CD14-positive monocyte (primary cell): ENCODE data around the gene GMDS. TPM values are rescaled to one million over a fixed set of nuclear protein-coding genes. Genes with fewer than 3 reads are reported as not detected.

Experiments used
- DNase-seq, 3 donors: peaks; one replicate each; pipeline ENCODE4 v3.0.0-alpha.2; 2011 to 2022
- H2AFZ ChIP-seq: 2 replicates; pipeline ENCODE4 v1.6.0; 2012; ENCODE audit warnings: mild to moderate bottlenecking, low read depth, low read length, inconsistent platforms; ENCODE audit not compliant: insufficient read depth, poor library complexity, severe bottlenecking
- H3K27ac ChIP-seq, 2 donors: 1 replicate in 1 of 2; 2 replicates in 1 of 2; pipeline ENCODE4 v1.5.1; 2012 to 2013; ENCODE audit warnings: low read length in 2 of 2, control low read depth in 1 of 2, inconsistent platforms in 1 of 2, low read depth in 1 of 2, mild to moderate bottlenecking in 1 of 2
- H3K27me3 ChIP-seq, 2 donors: one replicate each; pipeline versions ENCODE4 v1.6.0 to v1.6.1; 2011 to 2013; ENCODE audit warnings: low read length in 2 of 2; ENCODE audit not compliant: control insufficient read depth in 2 of 2, insufficient read depth in 2 of 2
- H3K36me3 ChIP-seq, 2 donors: replicated peaks in 1 of 2; 1 replicate in 1 of 2; 2 replicates in 1 of 2; pipeline versions ENCODE4 v1.5.1 to v1.6.1; 2012 to 2013; ENCODE audit warnings: low read length in 2 of 2, control low read depth in 1 of 2, inconsistent platforms in 1 of 2, mild to moderate bottlenecking in 1 of 2; ENCODE audit not compliant: insufficient read depth in 2 of 2, control insufficient read depth in 1 of 2
- H3K4me1 ChIP-seq, 2 donors: 1 replicate in 1 of 2; 2 replicates in 1 of 2; pipeline versions ENCODE4 v1.5.1 to v1.6.1; 2012 to 2013; ENCODE audit warnings: low read length in 2 of 2, control low read depth in 1 of 2, inconsistent platforms in 1 of 2, mild to moderate bottlenecking in 1 of 2, moderate library complexity in 1 of 2; ENCODE audit not compliant: insufficient read depth in 2 of 2, control insufficient read depth in 1 of 2
- H3K4me2 ChIP-seq: replicated peaks from 2 replicates; pipeline ENCODE3; 2012; ENCODE audit warnings: low read length, moderate library complexity, mild to moderate bottlenecking; ENCODE audit not compliant: poor library complexity, severe bottlenecking; ENCODE audit errors: extremely low read depth
- H3K4me3 ChIP-seq, 3 experiments: fragments of 200-600 bp in 1 of 3; sonication (generic) in 1 of 3; replicated peaks in 1 of 3; 1 replicate in 2 of 3; 2 replicates in 1 of 3; pipeline ENCODE4 v1.5.1; 2011 to 2013; ENCODE audit warnings: low read length in 3 of 3, mild to moderate bottlenecking in 3 of 3, control low read depth in 2 of 3, low read depth in 2 of 3, inconsistent platforms in 1 of 3, moderate library complexity in 1 of 3
- H3K79me2 ChIP-seq: 2 replicates; pipeline ENCODE4 v1.6.0; 2012; ENCODE audit warnings: mild to moderate bottlenecking, control low read depth, inconsistent platforms, low read length, moderate library complexity; ENCODE audit not compliant: insufficient read depth
- H3K9ac ChIP-seq: 2 replicates; pipeline ENCODE4 v1.6.0; 2017; ENCODE audit warnings: low read length, mild to moderate bottlenecking; ENCODE audit not compliant: insufficient read depth, poor library complexity, severe bottlenecking
- H3K9me3 ChIP-seq, 2 donors: replicated peaks in 1 of 2; 1 replicate in 1 of 2; 2 replicates in 1 of 2; pipeline versions ENCODE4 v1.5.1 to v1.6.1; 2012 to 2013; ENCODE audit warnings: low read length in 2 of 2, control low read depth in 1 of 2; ENCODE audit not compliant: control insufficient read depth in 1 of 2, insufficient read depth in 1 of 2
- H4K20me1 ChIP-seq: 2 replicates; pipeline ENCODE4 v1.6.0; 2012; ENCODE audit warnings: mild to moderate bottlenecking, low read length, control low read depth, moderate library complexity; ENCODE audit not compliant: insufficient read depth
- H3K27ac Mint-ChIP-seq, 7 donors: one replicate each; pipeline ENCODE4 v1.8.0; 2020; ENCODE audit warnings: mild to moderate bottlenecking in 7 of 7, mixed read lengths in 7 of 7, moderate library complexity in 6 of 7, inconsistent platforms in 2 of 7
- H3K27me3 Mint-ChIP-seq, 3 donors: one replicate each; pipeline ENCODE4 v1.8.0; 2021 to 2022; ENCODE audit warnings: low read depth in 3 of 3, mild to moderate bottlenecking in 3 of 3, mixed read lengths in 3 of 3, moderate library complexity in 3 of 3, inconsistent platforms in 1 of 3
- H3K36me3 Mint-ChIP-seq, 2 donors: one replicate each; pipeline ENCODE4 v1.8.0; 2020; ENCODE audit warnings: mixed read lengths in 2 of 2, inconsistent platforms in 1 of 2, mild to moderate bottlenecking in 1 of 2
- H3K4me1 Mint-ChIP-seq: one replicate; pipeline ENCODE4 v1.8.0; 2020; ENCODE audit warnings: mild to moderate bottlenecking, mixed read lengths
- H3K4me3 Mint-ChIP-seq, 2 donors: one replicate each; pipeline ENCODE4 v1.8.0; 2020; ENCODE audit warnings: mild to moderate bottlenecking in 2 of 2, mixed read lengths in 2 of 2, moderate library complexity in 1 of 2
- H3K9me3 Mint-ChIP-seq, 7 donors: one replicate each; pipeline ENCODE4 v1.8.0; 2020 to 2022; ENCODE audit warnings: mixed read lengths in 7 of 7, mild to moderate bottlenecking in 6 of 7, moderate library complexity in 6 of 7, inconsistent platforms in 2 of 7
- WGBS: methylation state at CpG from one replicate; pipeline ENCODE4 v1.1.5; 2013; ENCODE audit warnings: missing lambda C conversion rate; ENCODE audit not compliant: insufficient coverage; 5-methylcytosine and 5-hydroxymethylcytosine counted together
- intact Hi-C, 2 donors: fragments of 100-400 bp; cut with micrococcal nuclease; formaldehyde crosslinking; loops; one replicate each; pipeline versions ENCODE4 v1.15.0 to v1.15.1; 2023
- polyA plus RNA-seq, 3 donors: library from polyadenylated mRNA; depleted of rRNA in 1 of 3; unstranded in 2 of 3; stranded (reverse) in 1 of 3; fragments of 300-500 nt in 2 of 3; fragments of >200 nt in 1 of 3; fragmentation: Illumina TruSeq in 2 of 3; gene quantifications; 1 replicate in 2 of 3; 2 replicates in 1 of 3; pipeline ENCODE4 v1.2.3, GENCODE V29; 2012 to 2021
- TF ChIP-seq, protein P1 (sequence below): fragments of 200-600 bp; IDR thresholded peaks from one replicate; pipeline ENCODE4 v1.8.0; 2022; ENCODE audit warnings: antibody characterized with exemption, mild to moderate bottlenecking

Gene GMDS
- polyA plus RNA-seq, 3 donors: 10.5 to 19.9 (median 17.6) TPM

GRCh38 chr6:1862411-1862810 is 383.0 kb downstream of the GMDS start:
- H3K27ac ChIP-seq: no peak overlapping the region
- no peaks in the 10 kb centered on the region for H3K27me3 Mint-ChIP-seq
- no peaks in the 10 kb centered on the region for H3K9me3 ChIP-seq
- H3K4me3 Mint-ChIP-seq: no peak overlapping the region
- H3K27me3 ChIP-seq: no peaks in the 10 kb centered on the region
- no peak overlapping the region for H3K4me3 ChIP-seq
- H3K27ac Mint-ChIP-seq: no peak overlapping the region
- H3K79me2 ChIP-seq: no peaks in the 10 kb centered on the region
- TF ChIP-seq, protein P1, sequence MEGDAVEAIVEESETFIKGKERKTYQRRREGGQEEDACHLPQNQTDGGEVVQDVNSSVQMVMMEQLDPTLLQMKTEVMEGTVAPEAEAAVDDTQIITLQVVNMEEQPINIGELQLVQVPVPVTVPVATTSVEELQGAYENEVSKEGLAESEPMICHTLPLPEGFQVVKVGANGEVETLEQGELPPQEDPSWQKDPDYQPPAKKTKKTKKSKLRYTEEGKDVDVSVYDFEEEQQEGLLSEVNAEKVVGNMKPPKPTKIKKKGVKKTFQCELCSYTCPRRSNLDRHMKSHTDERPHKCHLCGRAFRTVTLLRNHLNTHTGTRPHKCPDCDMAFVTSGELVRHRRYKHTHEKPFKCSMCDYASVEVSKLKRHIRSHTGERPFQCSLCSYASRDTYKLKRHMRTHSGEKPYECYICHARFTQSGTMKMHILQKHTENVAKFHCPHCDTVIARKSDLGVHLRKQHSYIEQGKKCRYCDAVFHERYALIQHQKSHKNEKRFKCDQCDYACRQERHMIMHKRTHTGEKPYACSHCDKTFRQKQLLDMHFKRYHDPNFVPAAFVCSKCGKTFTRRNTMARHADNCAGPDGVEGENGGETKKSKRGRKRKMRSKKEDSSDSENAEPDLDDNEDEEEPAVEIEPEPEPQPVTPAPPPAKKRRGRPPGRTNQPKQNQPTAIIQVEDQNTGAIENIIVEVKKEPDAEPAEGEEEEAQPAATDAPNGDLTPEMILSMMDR: no peak
- H3K9ac ChIP-seq: no peak overlapping the region
- no peaks in the 10 kb centered on the region for H3K9me3 Mint-ChIP-seq
- intact Hi-C loops: no loop called here
- no peaks in the 10 kb centered on the region for H3K4me1 ChIP-seq
- no peak for DNase-seq
- no peaks in the 10 kb centered on the region for H3K4me1 Mint-ChIP-seq
- no peaks in the 10 kb centered on the region for H3K36me3 ChIP-seq
- H2AFZ ChIP-seq: no peak overlapping the region
- no peaks in the 10 kb centered on the region for H4K20me1 ChIP-seq
- WGBS: no CpG with 5 or more reads among the region's 2 CpGs
- no peaks in the 10 kb centered on the region for H3K36me3 Mint-ChIP-seq
- H3K4me2 ChIP-seq: no peak overlapping the region

- Histone ChIP-seq H3K27ac (no peak overlapping the region), H3K9me3 (no peaks in the 10 kb centered on the region), H2AFZ (no peak overlapping the region), H3K4me1 (no peaks in the 10 kb centered on the region), H3K4me3 (no peak overlapping the region), H3K4me2 (no peak overlapping the region), H3K9ac (no peak overlapping the region), H3K36me3 (no peaks in the 10 kb centered on the region), H3K27me3 (no peaks in the 10 kb centered on the region), H4K20me1 (no peaks in the 10 kb centered on the region), H3K79me2 (no peaks in the 10 kb centered on the region)
- H3K4me1 Mint-ChIP-seq: peaks cover 4% of the 10 kb centered on the region
- no peaks in the 10 kb centered on the region for H3K27me3 Mint-ChIP-seq
- intact Hi-C loops: no loop called here
- H3K4me3 Mint-ChIP-seq: no peak overlapping the region
- H3K27ac Mint-ChIP-seq: no peak overlapping the region
- no peaks in the 10 kb centered on the region for H3K9me3 Mint-ChIP-seq
- TF ChIP-seq, protein P1: no peak
- 93% methylated on average over 2 of the region's 4 CpGs for WGBS
- H3K36me3 Mint-ChIP-seq: no peaks in the 10 kb centered on the region
- no peak for DNase-seq
Measured at GRCh38 chr6:1860756-1861348, 384.6 kb downstream of the GMDS start.
